Measurements from ENCODE around the gene PALM. TPM values are rescaled to one million over a fixed set of nuclear protein-coding genes. Genes with fewer than 3 reads are reported as not detected.

PALM gene
- total RNA-seq, 1 experiment from 2014 or later = 43.7 TPM

GRCh38 chr19:782185-782877 is 73.6 kb downstream of the PALM start:
- POLR2A ChIA-PET = no interaction called here
- ATAC-seq (peak; percentile 77), DNase-seq (ENCODE audit: low read depth, low spot score) (no peak)
- no peak for TF ChIP-seq TCF7L2 (IDR thresholded peaks at IDR 0.05; ENCODE audit: borderline replicate concordance, extremely low read depth, insufficient read depth, insufficient read length)
- TF ChIP-seq MAX (IDR thresholded peaks at IDR 0.05) = no peak; the same call in 1 of the 2 replicates
- TF ChIP-seq CBX3 (IDR thresholded peaks at IDR 0.05; ENCODE audit: low read depth) = no peak
- TF ChIP-seq EGR1 (IDR thresholded peaks at IDR 0.05; ENCODE audit: low read depth) = no peak
- TF ChIP-seq SP1 (IDR thresholded peaks at IDR 0.05; ENCODE audit: low read depth) = no peak
- TF ChIP-seq YY1 (IDR thresholded peaks at IDR 0.05; ENCODE audit: extremely low read depth, insufficient replicate concordance, low read depth, low read length) = no peak
- H3K4me2 ChIP-seq (ENCODE audit: low read length) = peak overlapping the region; percentile 93
- H3K9me2 ChIP-seq (ENCODE audit: insufficient read depth) = no peaks in the 10 kb centered on the region
- CTCF ChIA-PET = no interaction called here
- no TSS peak for BruUV-seq (replicated peaks)
- peak overlapping the region; percentile 27 to 49 for H3K4me3 ChIP-seq (replicated peaks in 1 of 2; ENCODE audit: low read depth in 1 of 2, low read length in 2 of 2)
- peak overlapping the region; percentile 55 for H3K9ac ChIP-seq (ENCODE audit: low read length)
- peak overlapping the region; percentile 95 for H2AFZ ChIP-seq (ENCODE audit: low read depth, low read length, poor library complexity, severe bottlenecking)
- H3K36me3 ChIP-seq (ENCODE audit: control insufficient read depth in 1 of 2, insufficient read depth in 2 of 2, low read length in 2 of 2) = no peaks in the 10 kb centered on the region
- H3K27me3 ChIP-seq (ENCODE audit: insufficient read depth, low read length) = no peaks in the 10 kb centered on the region
- intact Hi-C loops (cut with micrococcal nuclease) = no loop called here
- no peaks in the 10 kb centered on the region for H3K9me3 ChIP-seq (ENCODE audit: control insufficient read depth in 1 of 2, insufficient read depth in 1 of 2, low read depth in 1 of 2, low read length in 2 of 2)
- H3K27ac ChIP-seq (ENCODE audit: low read depth, low read length) = peak overlapping the region; percentile 65
- H3K79me2 ChIP-seq (ENCODE audit: insufficient read depth, low read length) = no peaks in the 10 kb centered on the region
- peaks cover 30 to 38% of the 10 kb centered on the region in 2 experiments for H3K4me1 ChIP-seq (ENCODE audit: control insufficient read depth in 1 of 2, insufficient read depth in 2 of 2, low read length in 2 of 2)
- H4K20me1 ChIP-seq (ENCODE audit: insufficient read depth) = no peaks in the 10 kb centered on the region
- RAD21 ChIA-PET (ENCODE audit: low non-redundant PET in 1 of 2, low total read pairs in 2 of 2, uncharacterized antibody in 2 of 2, unreplicated experiment in 2 of 2) = no interaction called here

- no peak for DNase-seq (ENCODE audit: low read depth, low spot score)
These were observed 74.3 kb downstream of the PALM start for GRCh38 chr19:782878-783668.

More at GRCh38 chr19:782878-783668, 74.3 kb downstream of the PALM start:
- no peaks in the 10 kb centered on the region for H3K9me3 ChIP-seq (ENCODE audit: control insufficient read depth in 1 of 2, insufficient read depth in 1 of 2, low read depth in 1 of 2, low read length in 2 of 2)
- peak overlapping the region; percentile 95 for H2AFZ ChIP-seq (ENCODE audit: low read depth, low read length, poor library complexity, severe bottlenecking)
- ChIA-PET RAD21 (ENCODE audit: low non-redundant PET in 1 of 2, low total read pairs in 2 of 2, uncharacterized antibody in 2 of 2, unreplicated experiment in 2 of 2) (no interaction called here), CTCF (no interaction called here), POLR2A (no interaction called here)
- H3K9ac ChIP-seq (ENCODE audit: low read length) = peak overlapping the region; percentile 55
- no peaks in the 10 kb centered on the region for H3K36me3 ChIP-seq (ENCODE audit: control insufficient read depth in 1 of 2, insufficient read depth in 2 of 2, low read length in 2 of 2)
- intact Hi-C loops (cut with micrococcal nuclease) = no loop called here
- H3K9me2 ChIP-seq (ENCODE audit: insufficient read depth) = no peaks in the 10 kb centered on the region
- H4K20me1 ChIP-seq (ENCODE audit: insufficient read depth) = no peaks in the 10 kb centered on the region
- H3K4me3 ChIP-seq (replicated peaks in 1 of 2; ENCODE audit: low read depth in 1 of 2, low read length in 2 of 2) = peak overlapping the region; percentile 27 to 49
- H3K4me2 ChIP-seq (ENCODE audit: low read length) = peak overlapping the region; percentile 93
- no TSS peak for BruUV-seq (replicated peaks)
- peaks cover 30 to 38% of the 10 kb centered on the region in 2 experiments for H3K4me1 ChIP-seq (ENCODE audit: control insufficient read depth in 1 of 2, insufficient read depth in 2 of 2, low read length in 2 of 2)
- no peak for ATAC-seq
- H3K79me2 ChIP-seq (ENCODE audit: insufficient read depth, low read length) = no peaks in the 10 kb centered on the region
- TF ChIP-seq POLR2AphosphoS5 (IDR thresholded peaks at IDR 0.05; ENCODE audit: low read depth, low read length) = no peak
- no peak for TF ChIP-seq SIN3A (IDR thresholded peaks at IDR 0.05; ENCODE audit: low read depth)
- TF ChIP-seq CBX3 (IDR thresholded peaks at IDR 0.05; ENCODE audit: low read depth) = no peak
- no peak for TF ChIP-seq YY1 (IDR thresholded peaks at IDR 0.05; ENCODE audit: extremely low read depth, insufficient replicate concordance, low read depth, low read length)
- TF ChIP-seq EGR1 (IDR thresholded peaks at IDR 0.05; ENCODE audit: low read depth) = no peak
- no peak for TF ChIP-seq ZFX (IDR thresholded peaks at IDR 0.05)
- no peak for TF ChIP-seq ATF3 (IDR thresholded peaks at IDR 0.05)
- no peak for TF ChIP-seq MAX (IDR thresholded peaks at IDR 0.05)
- no peak for TF ChIP-seq EZH2phosphoT487 (IDR thresholded peaks at IDR 0.05; ENCODE audit: borderline replicate concordance)
- no peak for TF ChIP-seq FOSL1 (IDR thresholded peaks at IDR 0.05; ENCODE audit: low read depth)
- TF ChIP-seq ZNF274 (IDR thresholded peaks at IDR 0.05; ENCODE audit: low read depth, low read length) = no peak
- no peak for TF ChIP-seq REST (IDR thresholded peaks at IDR 0.05; ENCODE audit: low read depth)
- H3K27me3 ChIP-seq (ENCODE audit: insufficient read depth, low read length) = no peaks in the 10 kb centered on the region
- peak overlapping the region; percentile 65 for H3K27ac ChIP-seq (ENCODE audit: low read depth, low read length)
